ES-I3 (cell line): ENCODE data around the gene SEC24D.

Source experiments
- H3K36me3 ChIP-seq: 2 replicates; pipeline ENCODE4 v1.6.1; 2013; ENCODE audit warnings: mild to moderate bottlenecking, low read length, control low read depth, moderate library complexity; ENCODE audit not compliant: insufficient read depth
- H3K4me1 ChIP-seq: 2 replicates; pipeline ENCODE4 v1.6.1; 2013; ENCODE audit warnings: mild to moderate bottlenecking, control low read depth, low read length; ENCODE audit not compliant: insufficient read depth
- H3K9ac ChIP-seq: 2 replicates; pipeline ENCODE4 v1.6.1; 2013; ENCODE audit warnings: low read depth, mild to moderate bottlenecking, low read length, moderate library complexity
- H3K9me3 ChIP-seq: 2 replicates; pipeline ENCODE4 v1.6.1; 2013; ENCODE audit warnings: mild to moderate bottlenecking, low read length, moderate library complexity; ENCODE audit not compliant: control insufficient read depth, insufficient read depth

The SEC24D gene

GRCh38 chr4:118858779-118859178 is 22.9 kb upstream of the SEC24D start:
- Histone ChIP-seq H3K36me3 (no peaks in the 10 kb centered on the region), H3K4me1 (no peaks in the 10 kb centered on the region), H3K9me3 (no peaks in the 10 kb centered on the region), H3K9ac (no peak overlapping the region)

- Histone ChIP-seq H3K4me1 (peaks cover 8% of the 10 kb centered on the region; the same call in 1 of the 2 replicates), H3K36me3 (no peaks in the 10 kb centered on the region), H3K9ac (no peak overlapping the region), H3K9me3 (no peaks in the 10 kb centered on the region)
Observed at GRCh38 chr4:118857760-118858159, 21.8 kb upstream of the SEC24D start.

GRCh38 chr4:118850488-118851173 is 14.7 kb upstream of the SEC24D start:
- Histone ChIP-seq H3K36me3 (no peaks in the 10 kb centered on the region), H3K4me1 (peaks cover 17% of the 10 kb centered on the region; the same call in 1 of the 2 replicates), H3K9ac (peak overlapping the region; percentile 55), H3K9me3 (no peaks in the 10 kb centered on the region)

- Histone ChIP-seq H3K36me3 (no peaks in the 10 kb centered on the region), H3K9ac (peak overlapping the region; percentile 55; the same call in 1 of the 2 replicates), H3K9me3 (no peaks in the 10 kb centered on the region), H3K4me1 (peaks cover 17% of the 10 kb centered on the region; the same call in 1 of the 2 replicates)
Observed at GRCh38 chr4:118849867-118850487, 14.1 kb upstream of the SEC24D start.

- Histone ChIP-seq H3K36me3 (no peaks in the 10 kb centered on the region), H3K9me3 (no peaks in the 10 kb centered on the region), H3K4me1 (peaks cover 17% of the 10 kb centered on the region; the same call in 1 of the 2 replicates), H3K9ac (no peak overlapping the region)
Observed at GRCh38 chr4:118848901-118849300, 13.0 kb upstream of the SEC24D start.

- Histone ChIP-seq H3K36me3 (no peaks in the 10 kb centered on the region), H3K9ac (no peak overlapping the region), H3K9me3 (no peaks in the 10 kb centered on the region), H3K4me1 (peaks cover 13% of the 10 kb centered on the region; the same call in 1 of the 2 replicates)
Observed at GRCh38 chr4:118848242-118848641, 12.3 kb upstream of the SEC24D start.

- no peak overlapping the region for H3K9ac ChIP-seq
- no peaks in the 10 kb centered on the region for H3K36me3 ChIP-seq
- peaks cover 10% of the 10 kb centered on the region; the same call in 1 of the 2 replicates for H3K4me1 ChIP-seq
- no peaks in the 10 kb centered on the region for H3K9me3 ChIP-seq
Observed at GRCh38 chr4:118846979-118847378, 11.1 kb upstream of the SEC24D start.

GRCh38 chr4:118845552-118846050 is 9.7 kb upstream of the SEC24D start:
- H3K9ac ChIP-seq: no peak overlapping the region
- peaks cover 19% of the 10 kb centered on the region; the same call in 1 of the 2 replicates for H3K4me1 ChIP-seq
- no peaks in the 10 kb centered on the region for H3K36me3 ChIP-seq
- no peaks in the 10 kb centered on the region for H3K9me3 ChIP-seq

- H3K9me3 ChIP-seq: no peaks in the 10 kb centered on the region
- peaks cover 12% of the 10 kb centered on the region; the same call in 1 of the 2 replicates for H3K4me1 ChIP-seq
- H3K9ac ChIP-seq: no peak overlapping the region
- H3K36me3 ChIP-seq: no peaks in the 10 kb centered on the region
Observed at GRCh38 chr4:118843237-118843636, 7.3 kb upstream of the SEC24D start.

- no peak overlapping the region for H3K9ac ChIP-seq
- no peaks in the 10 kb centered on the region for H3K36me3 ChIP-seq
- no peaks in the 10 kb centered on the region for H3K9me3 ChIP-seq
- peaks cover 12% of the 10 kb centered on the region; the same call in 1 of the 2 replicates for H3K4me1 ChIP-seq
Observed at GRCh38 chr4:118842055-118842454, 6.1 kb upstream of the SEC24D start.

- Histone ChIP-seq H3K4me1 (peaks cover 12% of the 10 kb centered on the region; the same call in 1 of the 2 replicates), H3K9ac (no peak overlapping the region), H3K9me3 (no peaks in the 10 kb centered on the region), H3K36me3 (no peaks in the 10 kb centered on the region)
Observed at GRCh38 chr4:118839221-118839927, 3.4 kb upstream of the SEC24D start.

- Histone ChIP-seq H3K9ac (peak overlapping the region; percentile 81), H3K9me3 (no peaks in the 10 kb centered on the region), H3K36me3 (peaks cover 4% of the 10 kb centered on the region)
Observed at GRCh38 chr4:118837121-118837507, 1.2 kb upstream of the SEC24D start.

GRCh38 chr4:118836301-118837120 is 585 bp upstream of the SEC24D start:
- peak overlapping the region; percentile 81 for H3K9ac ChIP-seq
- peaks cover 5% of the 10 kb centered on the region for H3K36me3 ChIP-seq
- H3K4me1 ChIP-seq: peaks cover 8% of the 10 kb centered on the region; the same call in 1 of the 2 replicates
- no peaks in the 10 kb centered on the region for H3K9me3 ChIP-seq

More at GRCh38 chr4:118837121-118837507, 1.2 kb upstream of the SEC24D start:
- H3K4me1 ChIP-seq: peaks cover 12% of the 10 kb centered on the region; the same call in 1 of the 2 replicates
